AG10803 (cell line): Measurements from ENCODE around the gene PAQR6.

ENCODE experiments used
- DNase-seq: peaks from one replicate; pipeline ENCODE4 v3.0.0; 2010; ENCODE audit warnings: low read depth
- H3K4me3 ChIP-seq: 2 replicates; pipeline ENCODE4 v1.5.1; 2011; ENCODE audit warnings: mild to moderate bottlenecking, low read length, control low read depth
- CTCF ChIP-seq: conservative IDR thresholded peaks from 2 replicates; pipeline ENCODE4 v1.5.1; 2011; ENCODE audit warnings: mild to moderate bottlenecking, low read length, control low read depth, inconsistent platforms

Gene PAQR6

DNA sequence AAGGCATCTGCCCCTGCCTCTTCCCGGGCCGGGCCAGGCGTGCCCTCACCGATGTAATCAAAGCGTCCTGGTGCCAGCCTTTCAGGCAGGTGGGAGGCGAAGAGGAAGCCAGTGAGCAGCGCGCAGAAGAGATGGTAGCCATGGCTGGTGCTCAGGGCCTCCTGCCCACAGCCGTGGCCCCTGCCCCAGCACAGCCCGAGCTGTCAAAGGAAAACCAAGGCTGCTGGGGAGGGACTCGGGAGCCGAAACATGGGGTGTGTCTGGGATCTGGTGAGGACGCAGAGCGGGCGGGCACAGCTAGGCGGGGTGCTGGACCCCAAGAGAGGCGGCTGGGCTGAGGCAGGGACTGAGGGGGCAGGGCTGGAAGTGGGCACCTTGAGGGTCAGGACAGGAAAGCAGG, 3.1 kb downstream of the PAQR6 start:
- no peak for DNase-seq
- H3K4me3 ChIP-seq: no peak overlapping the region
- no peak for TF ChIP-seq CTCF

- no peak for DNase-seq
- TF ChIP-seq CTCF: no peak
These were observed 3.7 kb downstream of the PAQR6 start for GRCh38 chr1:156244126-156244525.

GRCh38 chr1:156242738-156243137, 5.1 kb downstream of the PAQR6 start:
- no peak for TF ChIP-seq CTCF
- DNase-seq: no peak
- H3K4me3 ChIP-seq: no peak overlapping the region

More at GRCh38 chr1:156244126-156244525, 3.7 kb downstream of the PAQR6 start:
- H3K4me3 ChIP-seq: no peak overlapping the region

GRCh38 chr1:156241926-156242325, 5.9 kb downstream of the PAQR6 start, which contains the start of gene BGLAP:
Gene BGLAP (plus strand): TSS chr1:156242184. CDS start chr1:156242232, 48 bp downstream.
- no peak within 1 kb of the TSS for H3K4me3 ChIP-seq
- no peak for DNase-seq
- TF ChIP-seq CTCF: no peak

- no peak overlapping the region for H3K4me3 ChIP-seq
- no peak for TF ChIP-seq CTCF
- peak; percentile 25 for DNase-seq
These were observed 6.5 kb downstream of the PAQR6 start for GRCh38 chr1:156241311-156241811.

DNA sequence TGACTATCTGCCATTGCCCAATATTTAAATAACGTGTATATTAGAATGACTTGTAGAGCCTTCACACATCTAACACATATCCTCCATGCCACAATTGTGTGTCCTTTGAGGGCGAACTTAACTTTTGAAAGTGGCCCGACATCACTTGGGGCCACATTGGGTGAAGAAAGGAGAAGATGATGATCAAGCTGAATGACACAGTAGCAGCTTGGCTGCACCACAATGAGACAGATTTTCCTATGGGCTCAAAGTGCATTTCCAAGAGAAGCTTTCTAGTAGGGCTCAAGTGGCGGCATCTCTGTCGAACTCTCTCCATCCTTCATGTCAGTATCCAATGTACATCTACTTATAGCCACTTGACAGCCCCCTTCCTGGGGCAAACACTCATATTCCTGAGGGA, 9.6 kb downstream of the PAQR6 start:
- no peak overlapping the region for H3K4me3 ChIP-seq
- no peak for TF ChIP-seq CTCF
- DNase-seq: no peak

DNA sequence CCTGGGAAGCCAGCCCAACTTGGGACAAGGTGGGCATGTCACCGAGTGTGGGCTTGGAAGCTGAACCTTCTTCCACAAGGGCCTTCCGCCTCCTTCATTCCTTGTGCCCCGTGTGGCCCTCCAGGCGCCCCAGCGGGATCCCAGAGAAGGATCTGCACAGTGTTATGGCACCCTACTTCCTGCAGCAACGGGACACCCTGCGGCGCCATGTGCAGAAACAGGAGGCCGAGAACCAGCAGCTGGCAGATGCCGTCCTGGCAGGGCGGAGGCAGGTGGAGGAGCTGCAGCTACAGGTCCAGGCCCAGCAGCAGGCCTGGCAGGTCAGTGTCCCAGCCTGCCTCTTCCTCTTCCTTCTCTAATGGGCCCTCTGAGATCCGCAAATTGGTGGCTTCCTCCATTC, 11.7 kb downstream of the PAQR6 start:
- no peak for TF ChIP-seq CTCF
- no peak overlapping the region for H3K4me3 ChIP-seq

More for the DNA sequence above, 11.7 kb downstream of the PAQR6 start:
- no peak for DNase-seq
